Uterus (tissue), 2 donors: Measurements from ENCODE around the gene GPR151.

Source experiments
- CTCF ChIP-seq, 4 experiments: fragments of 200-600 bp in 2 of 4; fragments of 450-650 bp in 2 of 4; sonication (generic) in 2 of 4; IDR thresholded peaks; one replicate each; pipeline ENCODE4 v1.5.1; 2016 to 2019; ENCODE audit warnings: antibody characterized with exemption in 4 of 4, mild to moderate bottlenecking in 2 of 4, moderate library complexity in 1 of 4
- POLR2A ChIP-seq, 2 donors: fragments of 450-650 bp; IDR thresholded peaks; one replicate each; pipeline ENCODE4 v1.6.1; 2016; ENCODE audit warnings: antibody characterized with exemption in 2 of 2, mild to moderate bottlenecking in 1 of 2, moderate library complexity in 1 of 2

- TF ChIP-seq POLR2A (IDR thresholded peaks at IDR 0.05) (no peak), CTCF (IDR thresholded peaks at IDR 0.05) (no peak)
Observed at GRCh38 chr5:146507428-146507827, 8.6 kb downstream of the GPR151 start.
